ENCODE results near the gene FAM209B.

GRCh38 chr20:56579301-56579710 is 46.3 kb downstream of the FAM209B start:
- no peak for TF ChIP-seq CTCF (IDR thresholded peaks at IDR 0.05)
- no peak for TF ChIP-seq EP300 (IDR thresholded peaks at IDR 0.05)
- TF ChIP-seq POLR2A (IDR thresholded peaks at IDR 0.05), result no peak
